GM18508 (cell line): ENCODE data around the gene FRRS1.
"Not testable (repeated sequence)": the region's sequence is repeated elsewhere in the genome, so short reads cannot be mapped to it uniquely, and the experiment has no call there.

Source experiments
- ATAC-seq: cut with Tn5 transposase; IDR thresholded peaks from one replicate; pipeline ENCODE4 v1.9.1; 2021; ENCODE audit warnings: moderate number of reproducible peaks; ENCODE audit not compliant: insufficient read depth, unreplicated experiment

The FRRS1 gene

DNA sequence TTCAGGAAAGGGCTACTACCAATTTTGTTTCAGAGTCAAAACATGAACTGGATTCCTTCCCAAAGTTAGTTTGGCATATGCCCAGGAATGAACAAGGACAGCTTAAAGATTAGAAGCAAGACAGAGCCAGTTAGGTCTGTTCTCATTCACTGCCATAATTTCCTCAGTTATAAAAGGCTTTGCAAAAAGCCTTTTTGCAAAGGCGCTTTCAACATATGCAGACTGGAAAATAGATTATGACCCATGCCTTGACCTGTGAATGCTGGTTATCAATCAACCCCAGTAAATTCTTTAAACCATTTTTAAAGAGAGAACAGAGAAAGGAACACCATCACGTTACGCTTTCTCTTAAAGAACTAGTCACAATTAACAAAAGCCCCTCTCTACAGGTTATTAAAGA, 1.7 kb upstream of the FRRS1 start:
- no peak for ATAC-seq

GRCh38 chr1:99764909-99765308, 1.5 kb downstream of the FRRS1 start:
- no peak for ATAC-seq

DNA sequence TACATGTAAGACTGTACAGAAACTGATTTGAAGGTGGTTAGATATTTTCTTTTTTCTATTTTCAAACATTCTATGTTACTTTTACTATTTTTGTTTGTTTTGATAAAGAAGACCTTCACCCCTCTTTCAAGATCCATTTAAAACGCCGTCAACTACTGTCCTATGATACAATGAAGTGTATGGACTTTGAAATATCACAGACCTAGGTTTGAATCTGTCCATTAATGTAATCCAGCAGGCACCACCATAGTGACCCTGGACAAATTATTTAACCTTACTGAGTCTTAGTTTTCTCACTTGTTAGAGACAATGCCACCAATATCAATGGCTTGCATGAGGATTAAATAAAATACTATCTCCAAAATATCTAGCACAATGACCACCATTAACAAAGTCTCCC, 2.0 kb downstream of the FRRS1 start:
- ATAC-seq: no peak

- no peak for ATAC-seq
These were observed 2.5 kb downstream of the FRRS1 start for GRCh38 chr1:99763956-99764355.

DNA sequence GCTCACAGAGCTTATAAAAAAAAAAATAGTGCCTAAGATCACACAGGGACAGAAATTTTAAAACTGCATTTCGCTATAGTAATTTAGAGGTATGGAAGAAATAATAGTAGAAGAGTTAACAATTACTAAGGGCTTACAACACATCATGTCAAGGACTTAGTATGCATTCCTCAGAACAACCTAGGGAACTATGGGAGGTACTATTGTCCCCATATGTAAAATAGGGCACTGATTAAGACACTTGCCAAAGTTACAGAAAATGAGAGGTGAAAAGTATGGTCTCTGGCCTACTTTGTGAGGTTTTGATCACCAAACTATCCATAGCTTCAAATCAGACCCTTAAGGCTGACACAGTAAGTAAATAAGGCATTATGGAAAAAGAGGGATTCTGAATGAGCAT, 4.7 kb downstream of the FRRS1 start:
- no peak for ATAC-seq

GRCh38 chr1:99759518-99760160, 6.8 kb downstream of the FRRS1 start:
- ATAC-seq: no peak

GRCh38 chr1:99758686-99759517, 7.5 kb downstream of the FRRS1 start:
- not testable (repeated sequence) for ATAC-seq

DNA sequence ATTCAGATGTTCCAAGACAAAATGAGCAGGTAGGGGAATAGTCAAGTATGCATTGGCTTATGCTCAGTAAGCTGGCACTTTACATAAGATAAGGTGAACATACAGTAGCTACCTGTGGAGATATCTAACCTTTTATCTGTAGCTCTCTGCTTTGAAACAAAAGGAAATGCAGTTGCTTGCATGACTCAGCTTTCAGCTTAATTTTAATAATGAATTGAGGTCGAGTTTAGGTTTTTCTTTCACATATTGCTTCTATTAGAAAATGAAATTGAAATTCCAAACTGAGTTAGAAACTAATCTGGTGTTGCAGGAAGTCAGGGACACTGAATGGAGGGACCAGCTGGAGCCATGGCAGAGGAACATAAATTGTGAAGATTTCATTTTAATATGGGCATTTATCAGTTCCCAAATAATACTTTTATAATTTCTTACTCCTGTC, 8.3 kb downstream of the FRRS1 start:
- ATAC-seq: peak; percentile 81

DNA sequence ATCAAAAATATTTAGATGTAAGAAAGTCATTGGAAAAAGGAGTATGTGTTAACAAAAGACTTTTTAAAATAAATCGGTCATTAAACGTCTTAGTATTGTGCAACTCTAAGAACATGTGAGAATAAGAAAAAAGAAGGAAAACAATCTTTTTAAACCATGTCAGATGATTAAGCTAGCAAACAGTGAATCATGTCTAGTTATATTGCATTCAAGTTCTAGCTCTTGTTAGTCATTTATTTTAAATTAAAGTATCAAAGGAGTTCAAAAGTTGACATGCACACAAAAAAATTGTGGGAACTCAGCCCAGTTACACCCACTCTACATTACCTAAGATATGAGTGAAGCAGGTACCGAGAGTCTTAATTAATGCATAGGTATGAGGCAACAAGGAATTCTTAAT, 9.8 kb downstream of the FRRS1 start:
- no peak for ATAC-seq

- no peak for ATAC-seq
These were observed 10.8 kb downstream of the FRRS1 start for GRCh38 chr1:99755664-99756063.

- ATAC-seq: no peak
These were observed 11.7 kb downstream of the FRRS1 start for GRCh38 chr1:99754697-99755096.

DNA sequence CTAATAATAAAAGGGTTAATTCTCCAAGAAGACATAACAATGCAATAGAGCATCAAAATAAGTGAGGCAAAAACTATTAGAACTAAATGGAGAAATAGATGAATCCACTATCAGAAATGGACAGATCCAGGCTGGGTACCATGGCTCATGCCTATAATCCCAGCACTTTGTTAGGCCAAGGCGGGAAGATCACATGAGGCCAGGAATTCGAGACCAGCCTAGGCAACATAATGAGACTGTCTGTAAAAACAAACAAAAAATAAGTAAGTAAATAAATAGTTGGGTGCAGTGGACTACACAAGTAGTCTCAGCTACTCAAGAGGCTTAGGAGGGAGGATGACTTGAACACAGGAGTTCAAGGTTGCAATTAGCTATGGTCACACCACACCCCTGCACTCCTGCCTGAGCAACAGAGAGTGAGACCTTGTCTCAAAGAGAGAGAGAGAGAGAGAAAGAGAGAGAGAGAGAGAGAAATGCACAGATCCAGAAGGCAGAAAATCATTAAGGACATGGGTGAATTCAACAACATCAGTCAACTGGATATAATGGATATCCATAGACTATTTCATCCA, 12.3 kb downstream of the FRRS1 start:
- ATAC-seq: no peak

- ATAC-seq: peak; percentile 55
These were observed 14.4 kb downstream of the FRRS1 start for GRCh38 chr1:99751877-99752504.

- ATAC-seq: peak; percentile 92
These were observed 16.7 kb downstream of the FRRS1 start for GRCh38 chr1:99749504-99750347.

- no peak for ATAC-seq
These were observed 18.0 kb downstream of the FRRS1 start for GRCh38 chr1:99748419-99748818.

DNA sequence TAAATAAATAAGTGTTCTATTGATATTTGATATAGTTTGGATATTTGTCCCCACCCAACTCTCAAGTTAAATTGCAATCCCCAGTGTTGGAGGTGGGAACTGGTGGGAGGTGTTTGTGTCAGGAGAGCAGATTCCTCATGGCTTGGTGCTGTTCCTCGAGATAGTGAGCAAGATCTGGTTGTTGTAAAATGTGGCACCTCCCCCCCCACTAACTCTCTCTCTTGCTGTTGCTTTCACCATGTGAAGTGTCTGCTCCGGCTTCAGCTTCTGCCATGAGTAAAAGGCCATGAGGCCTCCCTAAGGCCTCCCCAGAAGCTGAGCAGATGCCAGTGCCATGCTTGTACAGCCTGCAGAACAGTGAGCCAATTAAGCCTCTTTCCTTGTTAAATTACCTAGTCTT, 20.8 kb downstream of the FRRS1 start:
- ATAC-seq: no peak

- ATAC-seq: no peak
These were observed 21.4 kb downstream of the FRRS1 start for GRCh38 chr1:99745061-99745460.

- no peak for ATAC-seq
These were observed 26.3 kb downstream of the FRRS1 start for GRCh38 chr1:99740141-99740540.

DNA sequence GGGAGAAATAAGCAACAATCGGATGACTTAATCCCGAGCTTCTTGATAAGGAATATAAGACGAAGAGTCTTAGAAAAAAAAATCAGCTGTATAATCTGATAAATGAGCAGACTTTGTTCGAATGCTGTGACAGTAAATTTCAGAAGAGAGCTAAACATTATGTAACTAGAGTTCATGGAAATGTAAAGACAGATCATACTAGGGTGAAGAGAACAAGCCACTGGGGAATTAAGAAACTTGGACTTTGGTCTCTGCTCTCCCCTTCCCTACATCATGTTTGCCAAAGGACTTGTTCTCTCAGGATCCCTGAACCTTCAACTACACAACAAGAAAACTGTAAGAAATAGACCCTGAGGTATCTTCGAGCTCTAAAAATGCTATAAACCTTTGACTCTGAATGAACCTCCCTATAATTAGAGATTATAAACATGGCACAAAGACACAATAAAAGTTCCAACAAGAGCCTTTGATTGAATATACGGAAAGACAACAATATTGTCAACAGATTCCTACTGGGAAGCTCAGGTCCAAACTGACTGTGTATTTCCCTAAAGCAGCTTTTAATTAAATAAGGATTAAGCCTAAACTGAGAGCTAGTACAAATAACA, 27.5 kb downstream of the FRRS1 start:
- no peak for ATAC-seq

DNA sequence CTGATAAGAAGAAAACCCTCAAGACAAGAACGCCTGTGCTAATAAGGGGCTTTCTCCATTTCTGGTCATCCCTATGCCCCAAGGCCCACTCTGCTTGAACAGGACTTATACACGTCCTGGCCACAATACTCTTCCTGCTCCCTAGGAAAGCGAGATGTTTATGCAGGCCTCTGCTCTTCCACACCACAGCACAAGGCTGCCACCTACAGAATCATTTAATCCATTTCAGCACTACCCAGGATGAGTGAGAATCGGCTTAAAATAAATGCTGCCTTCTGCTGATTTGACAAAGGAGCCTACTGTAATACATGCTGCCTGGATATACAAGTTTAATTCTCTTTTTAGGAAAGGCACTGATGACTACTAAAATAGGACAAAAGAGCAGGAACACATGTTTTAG, 29.4 kb downstream of the FRRS1 start:
- no peak for ATAC-seq
